D721Med (cell line): ENCODE data around the gene LMF1.

Experiments used
- DNase-seq: peaks from one replicate; pipeline ENCODE4 v3.0.0; 2011; ENCODE audit warnings: low spot score; ENCODE audit not compliant: insufficient read length
- FAIRE-seq: peaks from 2 replicates; lab custom pipeline; 2011; peaks lifted over from hg19 to GRCh38; lab: Jason Lieb, UNC
- CTCF ChIP-seq: IDR thresholded peaks from 2 replicates; pipeline ENCODE4 v1.5.1; 2012; ENCODE audit warnings: mild to moderate bottlenecking, control low read depth; ENCODE audit not compliant: insufficient read depth; ENCODE audit errors: missing control alignments

The LMF1 gene

GRCh38 chr16:931626-932500 lies 38.9 kb downstream of the LMF1 start:
- DNase-seq, result no peak
- no peak for TF ChIP-seq CTCF
- FAIRE-seq, result no peak

GRCh38 chr16:931171-931570 lies 39.6 kb downstream of the LMF1 start:
- no peak for FAIRE-seq
- no peak for DNase-seq
- no peak for TF ChIP-seq CTCF

- DNase-seq (no peak), FAIRE-seq (no peak)
- no peak for TF ChIP-seq CTCF
These were observed 40.3 kb downstream of the LMF1 start for GRCh38 chr16:930511-930910.

- no peak for TF ChIP-seq CTCF
- DNase-seq (no peak), FAIRE-seq (no peak)
These were observed 40.7 kb downstream of the LMF1 start for GRCh38 chr16:930076-930475.

- DNase-seq (no peak), FAIRE-seq (no peak)
- no peak for TF ChIP-seq CTCF
These were observed 41.3 kb downstream of the LMF1 start for GRCh38 chr16:929227-930073.

- no peak for TF ChIP-seq CTCF
- DNase-seq (no peak), FAIRE-seq (no peak)
These were observed 42.3 kb downstream of the LMF1 start for GRCh38 chr16:928526-928925.
